K562 (cell line): Measurements from ENCODE around the gene ABI2. TPM values are rescaled to one million over a fixed set of nuclear protein-coding genes. Genes with fewer than 3 reads are reported as not detected.

ENCODE experiments used
- ATAC-seq: fragments of 200-7000 bp; cut with Tn5 transposase; 3 replicates; pipeline ENCODE4 v1.9.1; 2020; ENCODE audit warnings: moderate library complexity
- BruUV-seq: library from RNA; stranded (reverse); fragments of 400-500 nt; replicated peaks from 2 replicates; lab custom pipeline; 2021; lab: Mats Ljungman, UMichigan
- CTCF ChIA-PET: fragments of 300-600 bp; formaldehyde crosslinking; extraction: SDS; loops from one replicate; lab custom pipeline; 2021; ENCODE audit warnings: low intra/inter-chr PET ratio; lab: Yijun Ruan, JAX
- POLR2A ChIA-PET: fragments of 300-600, 350-650 bp; sonication (Branson Sonifier 250); formaldehyde crosslinking; extraction: SDS; loops from one replicate; lab custom pipeline; 2021; ENCODE audit warnings: antibody characterized with exemption, inconsistent platforms; lab: Yijun Ruan, JAX
- DNase-seq, 4 experiments: peaks; one replicate each; pipeline versions ENCODE4 v3.0.0 to v3.0.0-alpha.2; 2011 to 2018; ENCODE audit warnings: low spot score in 3 of 4, mixed read lengths in 3 of 4; ENCODE audit errors: extremely low read depth in 1 of 4
- FAIRE-seq: peaks from 2 replicates; lab custom pipeline; 2011; peaks lifted over from hg19 to GRCh38; lab: Jason Lieb, UNC
- H2AFZ ChIP-seq: 2 replicates; pipeline ENCODE4 v1.6.0; 2011; ENCODE audit warnings: low read depth, low read length, control low read depth, inconsistent platforms
- H3K27ac ChIP-seq: fragments of 200-600 bp; 3 replicates; pipeline ENCODE4 v1.8.0; 2011; ENCODE audit warnings: low read depth, mild to moderate bottlenecking, control low read depth, inconsistent platforms, low read length, moderate library complexity, mixed read lengths; ENCODE audit errors: extremely low read depth
- H3K27me3 ChIP-seq, 2 experiments: fragments of 300-600 bp in 1 of 2; 2 replicates in 1 of 2; 3 replicates in 1 of 2; pipeline versions ENCODE4 v1.6.0 to v1.8.0; 2011; ENCODE audit warnings: inconsistent platforms in 2 of 2, low read length in 2 of 2, mild to moderate bottlenecking in 1 of 2, mixed read lengths in 1 of 2, moderate library complexity in 1 of 2; ENCODE audit not compliant: control insufficient read depth in 2 of 2, insufficient read depth in 2 of 2
- H3K36me3 ChIP-seq: fragments of 300-600 bp; 3 replicates; pipeline ENCODE4 v1.8.0; 2011; ENCODE audit warnings: mild to moderate bottlenecking, low read length, inconsistent platforms; ENCODE audit not compliant: control insufficient read depth, insufficient read depth
- H3K4me1 ChIP-seq, 2 experiments: fragments of 200-600 bp in 1 of 2; replicated peaks in 1 of 2; 2 replicates in 1 of 2; 3 replicates in 1 of 2; pipeline versions ENCODE4 v1.5.1 to v1.8.0; 2011; ENCODE audit warnings: inconsistent platforms in 2 of 2, low read length in 2 of 2, mild to moderate bottlenecking in 1 of 2, mixed read lengths in 1 of 2, moderate library complexity in 1 of 2; ENCODE audit not compliant: control insufficient read depth in 2 of 2, insufficient read depth in 2 of 2
- H3K4me2 ChIP-seq: 2 replicates; pipeline ENCODE4 v1.6.1; 2011; ENCODE audit warnings: low read length, control low read depth, inconsistent platforms, mixed read lengths; ENCODE audit not compliant: insufficient read depth
- H3K4me3 ChIP-seq: fragments of 200-600 bp; sonication (generic), shearing (Covaris generic); 2 replicates; pipeline ENCODE4 v1.5.1; 2016; ENCODE audit warnings: control low read depth, inconsistent platforms
- H3K79me2 ChIP-seq: fragments of 200-600 bp; 3 replicates; pipeline ENCODE4 v1.8.0; 2011; ENCODE audit warnings: low read length, inconsistent platforms; ENCODE audit not compliant: control insufficient read depth, insufficient read depth
- H3K9ac ChIP-seq, 2 experiments: 2 replicates each; pipeline versions ENCODE4 v1.6.0 to v1.6.1; 2011; ENCODE audit warnings: low read depth in 2 of 2, low read length in 2 of 2, control low read depth in 1 of 2, inconsistent platforms in 1 of 2, mild to moderate bottlenecking in 1 of 2, mixed read lengths in 1 of 2; ENCODE audit not compliant: insufficient read depth in 1 of 2
- H3K9me1 ChIP-seq: one replicate; pipeline ENCODE4 v1.6.0; 2011; ENCODE audit warnings: inconsistent platforms, mild to moderate bottlenecking, low read length, moderate library complexity; ENCODE audit not compliant: control insufficient read depth, insufficient read depth
- H3K9me3 ChIP-seq: replicated peaks from 2 replicates; pipeline ENCODE4 v1.5.1; 2011; ENCODE audit warnings: low read depth, low read length, inconsistent platforms; ENCODE audit not compliant: control insufficient read depth, insufficient read depth
- H4K20me1 ChIP-seq: replicated peaks from 2 replicates; pipeline ENCODE4 v1.6.1; 2011; ENCODE audit warnings: low read length, inconsistent platforms, mixed read lengths; ENCODE audit not compliant: control insufficient read depth, insufficient read depth
- MAZ ChIP-seq, 2 experiments: fragments of 450-650 bp in 1 of 2; sonication (generic) in 1 of 2; formaldehyde crosslinking; IDR thresholded peaks in 1 of 2; conservative IDR thresholded peaks in 1 of 2; 2 replicates each; pipeline versions ENCODE4 v1.4.0 to v1.5.0; 2020; ENCODE audit warnings: mild to moderate bottlenecking in 1 of 2, missing genetic modification reagents in 1 of 2
- SIN3B ChIP-seq: fragments of 450-650 bp; IDR thresholded peaks from 2 replicates; pipeline ENCODE4 v1.6.1; 2017; ENCODE audit warnings: low read depth, mild to moderate bottlenecking, moderate library complexity
- ZNF133 ChIP-seq: fragments of 250-450 bp; sonication (Bioruptor Pico); IDR thresholded peaks from 2 replicates; pipeline ENCODE4 v1.4.0; 2020; ENCODE audit warnings: mild to moderate bottlenecking
- in situ Hi-C: fragments of 300-500 bp; cut with MboI; formaldehyde crosslinking; loops from 4 replicates; pipeline ENCODE4 v1.15.0; 2018; ENCODE audit warnings: inconsistent platforms, mixed read lengths
- intact Hi-C: fragments of 100-400 bp; cut with micrococcal nuclease; formaldehyde crosslinking; loops from 2 replicates; pipeline ENCODE4 v1.14.2; 2022
- polyA plus RNA-seq, 8 experiments: library from polyadenylated mRNA; depleted of rRNA in 4 of 8; stranded (reverse) in 5 of 8; unstranded in 3 of 8; fragments of >200 nt; fragmentation: Nextera tagmentation in 2 of 8; fragmentation: Illumina TruSeq in 1 of 8; extraction: Ambion mirVana in 2 of 8; extraction: Trizol in 1 of 8; gene quantifications; 2 replicates each; pipeline versions ENCODE4 v1.2.1 to v1.2.3, GENCODE V29; 2011 to 2014; ENCODE audit warnings: inconsistent platforms in 1 of 8, missing spikeins in 1 of 8
- total RNA-seq, 7 experiments: library from RNA; depleted of rRNA in 6 of 7; stranded (reverse); fragments of >200 nt in 6 of 7; fragmentation: Illumina TruSeq in 2 of 7; extraction: Trizol in 2 of 7; gene quantifications; 2 replicates each; pipeline versions ENCODE4 v1.2.1 to v1.2.3, GENCODE V29; 2011 to 2021; ENCODE audit warnings: low replicate concordance in 1 of 7
- TF ChIP-seq, protein P1 (sequence below): fragments of 250-450 bp; sonication (Bioruptor Pico); IDR thresholded peaks from 2 replicates; pipeline ENCODE4 v1.9.0; 2021; ENCODE audit warnings: mild to moderate bottlenecking, inconsistent platforms
- TF ChIP-seq, protein P2 (sequence below): fragments of 450-650 bp; IDR thresholded peaks from 2 replicates; pipeline ENCODE4 v1.6.1; 2014; ENCODE audit warnings: low read depth, mild to moderate bottlenecking, moderate library complexity, borderline replicate concordance
- TF ChIP-seq, protein P3 (sequence below): IDR thresholded peaks from 2 replicates; pipeline ENCODE4 v1.6.1; 2016; ENCODE audit warnings: missing genetic modification characterization, missing compliant biosample characterization
- TF ChIP-seq, protein P4 (sequence below): fragments of 450-650 bp; formaldehyde crosslinking; IDR thresholded peaks from 2 replicates; pipeline ENCODE4 v1.4.0; 2022; ENCODE audit warnings: mild to moderate bottlenecking, moderate library complexity
- TF ChIP-seq, protein P5 (sequence below): fragments of 450-650 bp; formaldehyde crosslinking; IDR thresholded peaks from 2 replicates; pipeline ENCODE4 v1.4.0; 2020; ENCODE audit warnings: mild to moderate bottlenecking, mixed read lengths

ABI2 gene
- total and polyA plus RNA-seq, 9 of the 15 experiments (the other 6 are each of a cell fraction or from before 2014, with no cell fraction given), result 5.3 to 24.3 (median 12.2) TPM

DNA sequence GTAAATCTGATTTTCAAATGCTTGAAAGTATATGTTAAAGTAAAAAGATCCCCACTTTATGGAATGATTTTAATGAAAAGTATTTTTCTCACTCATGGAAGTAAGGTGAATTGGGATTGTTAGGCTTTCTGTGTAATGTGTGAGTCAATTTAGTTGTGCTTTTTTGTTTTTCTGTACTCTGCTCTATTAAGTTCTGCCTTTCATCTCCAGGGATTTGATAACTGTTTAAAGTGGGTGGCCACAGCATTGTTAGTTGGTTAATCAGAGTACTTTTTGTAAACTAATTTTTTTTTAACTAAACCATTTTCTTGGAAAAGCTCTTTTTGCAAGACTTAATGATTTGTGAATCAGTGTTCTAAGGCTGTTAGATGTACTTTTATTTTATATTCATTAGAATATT, 76.8 kb downstream of the ABI2 start:
- no peak overlapping the region for H3K4me2 ChIP-seq
- intact Hi-C loops, result no loop called here
- BruUV-seq, result no TSS peak
- TF ChIP-seq, protein P1, sequence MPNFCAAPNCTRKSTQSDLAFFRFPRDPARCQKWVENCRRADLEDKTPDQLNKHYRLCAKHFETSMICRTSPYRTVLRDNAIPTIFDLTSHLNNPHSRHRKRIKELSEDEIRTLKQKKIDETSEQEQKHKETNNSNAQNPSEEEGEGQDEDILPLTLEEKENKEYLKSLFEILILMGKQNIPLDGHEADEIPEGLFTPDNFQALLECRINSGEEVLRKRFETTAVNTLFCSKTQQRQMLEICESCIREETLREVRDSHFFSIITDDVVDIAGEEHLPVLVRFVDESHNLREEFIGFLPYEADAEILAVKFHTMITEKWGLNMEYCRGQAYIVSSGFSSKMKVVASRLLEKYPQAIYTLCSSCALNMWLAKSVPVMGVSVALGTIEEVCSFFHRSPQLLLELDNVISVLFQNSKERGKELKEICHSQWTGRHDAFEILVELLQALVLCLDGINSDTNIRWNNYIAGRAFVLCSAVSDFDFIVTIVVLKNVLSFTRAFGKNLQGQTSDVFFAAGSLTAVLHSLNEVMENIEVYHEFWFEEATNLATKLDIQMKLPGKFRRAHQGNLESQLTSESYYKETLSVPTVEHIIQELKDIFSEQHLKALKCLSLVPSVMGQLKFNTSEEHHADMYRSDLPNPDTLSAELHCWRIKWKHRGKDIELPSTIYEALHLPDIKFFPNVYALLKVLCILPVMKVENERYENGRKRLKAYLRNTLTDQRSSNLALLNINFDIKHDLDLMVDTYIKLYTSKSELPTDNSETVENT, result no peak
- TF ChIP-seq, protein P2, sequence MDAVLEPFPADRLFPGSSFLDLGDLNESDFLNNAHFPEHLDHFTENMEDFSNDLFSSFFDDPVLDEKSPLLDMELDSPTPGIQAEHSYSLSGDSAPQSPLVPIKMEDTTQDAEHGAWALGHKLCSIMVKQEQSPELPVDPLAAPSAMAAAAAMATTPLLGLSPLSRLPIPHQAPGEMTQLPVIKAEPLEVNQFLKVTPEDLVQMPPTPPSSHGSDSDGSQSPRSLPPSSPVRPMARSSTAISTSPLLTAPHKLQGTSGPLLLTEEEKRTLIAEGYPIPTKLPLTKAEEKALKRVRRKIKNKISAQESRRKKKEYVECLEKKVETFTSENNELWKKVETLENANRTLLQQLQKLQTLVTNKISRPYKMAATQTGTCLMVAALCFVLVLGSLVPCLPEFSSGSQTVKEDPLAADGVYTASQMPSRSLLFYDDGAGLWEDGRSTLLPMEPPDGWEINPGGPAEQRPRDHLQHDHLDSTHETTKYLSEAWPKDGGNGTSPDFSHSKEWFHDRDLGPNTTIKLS, result no peak
- TF ChIP-seq SIN3B, result no peak
- no peak for TF ChIP-seq ZNF133 (CRISPR knock-in tag)
- TF ChIP-seq, protein P3, sequence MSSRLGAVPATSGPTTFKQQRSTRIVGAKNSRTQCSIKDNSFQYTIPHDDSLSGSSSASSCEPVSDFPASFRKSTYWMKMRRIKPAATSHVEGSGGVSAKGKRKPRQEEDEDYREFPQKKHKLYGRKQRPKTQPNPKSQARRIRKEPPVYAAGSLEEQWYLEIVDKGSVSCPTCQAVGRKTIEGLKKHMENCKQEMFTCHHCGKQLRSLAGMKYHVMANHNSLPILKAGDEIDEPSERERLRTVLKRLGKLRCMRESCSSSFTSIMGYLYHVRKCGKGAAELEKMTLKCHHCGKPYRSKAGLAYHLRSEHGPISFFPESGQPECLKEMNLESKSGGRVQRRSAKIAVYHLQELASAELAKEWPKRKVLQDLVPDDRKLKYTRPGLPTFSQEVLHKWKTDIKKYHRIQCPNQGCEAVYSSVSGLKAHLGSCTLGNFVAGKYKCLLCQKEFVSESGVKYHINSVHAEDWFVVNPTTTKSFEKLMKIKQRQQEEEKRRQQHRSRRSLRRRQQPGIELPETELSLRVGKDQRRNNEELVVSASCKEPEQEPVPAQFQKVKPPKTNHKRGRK (tag), result no peak
- TF ChIP-seq MAZ (CRISPR knock-in tag; conservative IDR thresholded peaks at IDR 0.05 in 1 of 2, IDR thresholded peaks at IDR 0.05 in 1 of 2), result no peak
- TF ChIP-seq, protein P4, sequence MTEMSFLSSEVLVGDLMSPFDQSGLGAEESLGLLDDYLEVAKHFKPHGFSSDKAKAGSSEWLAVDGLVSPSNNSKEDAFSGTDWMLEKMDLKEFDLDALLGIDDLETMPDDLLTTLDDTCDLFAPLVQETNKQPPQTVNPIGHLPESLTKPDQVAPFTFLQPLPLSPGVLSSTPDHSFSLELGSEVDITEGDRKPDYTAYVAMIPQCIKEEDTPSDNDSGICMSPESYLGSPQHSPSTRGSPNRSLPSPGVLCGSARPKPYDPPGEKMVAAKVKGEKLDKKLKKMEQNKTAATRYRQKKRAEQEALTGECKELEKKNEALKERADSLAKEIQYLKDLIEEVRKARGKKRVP (CRISPR knock-in tag), result no peak
- TF ChIP-seq, protein P5, sequence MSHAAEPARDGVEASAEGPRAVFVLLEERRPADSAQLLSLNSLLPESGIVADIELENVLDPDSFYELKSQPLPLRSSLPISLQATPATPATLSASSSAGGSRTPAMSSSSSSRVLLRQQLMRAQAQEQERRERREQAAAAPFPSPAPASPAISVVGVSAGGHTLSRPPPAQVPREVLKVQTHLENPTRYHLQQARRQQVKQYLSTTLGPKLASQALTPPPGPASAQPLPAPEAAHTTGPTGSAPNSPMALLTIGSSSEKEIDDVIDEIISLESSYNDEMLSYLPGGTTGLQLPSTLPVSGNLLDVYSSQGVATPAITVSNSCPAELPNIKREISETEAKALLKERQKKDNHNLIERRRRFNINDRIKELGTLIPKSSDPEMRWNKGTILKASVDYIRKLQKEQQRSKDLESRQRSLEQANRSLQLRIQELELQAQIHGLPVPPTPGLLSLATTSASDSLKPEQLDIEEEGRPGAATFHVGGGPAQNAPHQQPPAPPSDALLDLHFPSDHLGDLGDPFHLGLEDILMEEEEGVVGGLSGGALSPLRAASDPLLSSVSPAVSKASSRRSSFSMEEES (CRISPR knock-in tag), result no peak

More for the DNA sequence above, 76.8 kb downstream of the ABI2 start:
- Histone ChIP-seq H3K36me3 (peaks cover 6% of the 10 kb centered on the region; the same call in 1 of the 3 replicates), H3K9ac (no peak overlapping the region), H3K9me1 (no peaks in the 10 kb centered on the region), H3K79me2 (no peaks in the 10 kb centered on the region), H4K20me1 (no peaks in the 10 kb centered on the region), H3K27ac (no peak overlapping the region), H2AFZ (no peak overlapping the region), H3K27me3 (no peaks in the 10 kb centered on the region), H3K4me3 (no peak overlapping the region), H3K4me1 (no peaks in the 10 kb centered on the region), H3K9me3 (no peaks in the 10 kb centered on the region)
- no peak for DNase-seq
- ChIA-PET POLR2A (no interaction called here), CTCF (no interaction called here)
- ATAC-seq, result no peak
- no peak for FAIRE-seq
- in situ Hi-C loops, result no loop called here
